PC-3 (cell line): Measurements from ENCODE around the gene DROSHA. TPM values are rescaled to one million over a fixed set of nuclear protein-coding genes. Genes with fewer than 3 reads are reported as not detected.

Source experiments
- ATAC-seq: fragments of 200-7000 bp; cut with Tn5 transposase; 2 replicates; pipeline ENCODE4 v1.9.1; 2020; ENCODE audit warnings: mild to moderate bottlenecking, moderate library complexity
- BruUV-seq: library from RNA; stranded (reverse); fragments of 400-500 nt; replicated peaks from 2 replicates; lab custom pipeline; 2021; lab: Mats Ljungman, UMichigan
- CTCF ChIA-PET: fragments of 300-600 bp; sonication (Branson Sonifier 250); formaldehyde crosslinking; loops from one replicate; lab custom pipeline; 2022; ENCODE audit warnings: antibody characterized with exemption; lab: Charles Lee
- POLR2A ChIA-PET: fragments of 300-600 bp; sonication (Branson Sonifier 250); formaldehyde crosslinking; loops from one replicate; lab custom pipeline; 2022; ENCODE audit warnings: antibody characterized with exemption; ENCODE audit not compliant: unreplicated experiment; lab: Charles Lee
- DNase-seq: peaks from one replicate; pipeline ENCODE4 v3.0.0-alpha.2; 2015
- H2AFZ ChIP-seq: fragments of 300-600 bp; sonication (generic); 2 replicates; pipeline ENCODE4 v1.6.0; 2016; ENCODE audit warnings: antibody characterized with exemption, low read length
- H3F3A ChIP-seq: fragments of 300-600 bp; sonication (generic); one replicate; pipeline ENCODE4 v1.6.0; 2017; ENCODE audit warnings: antibody characterized with exemption, low read length, control low read depth, mild to moderate bottlenecking; ENCODE audit not compliant: unreplicated experiment
- H3K27ac ChIP-seq: fragments of 300-600 bp; sonication (generic); 2 replicates; pipeline ENCODE4 v1.5.1; 2016; ENCODE audit warnings: mild to moderate bottlenecking, low read length
- H3K27me3 ChIP-seq: fragments of 300-600 bp; sonication (generic); 2 replicates; pipeline ENCODE4 v1.6.1; 2016; ENCODE audit warnings: low read length, mixed read lengths
- H3K36me3 ChIP-seq: fragments of 300-600 bp; sonication (generic); 2 replicates; pipeline ENCODE4 v1.6.1; 2016; ENCODE audit warnings: low read depth, mixed run types, low read length, mixed read lengths
- H3K4me1 ChIP-seq: fragments of 300-600 bp; sonication (generic); 2 replicates; pipeline ENCODE4 v1.5.1; 2016; ENCODE audit warnings: low read length; ENCODE audit not compliant: insufficient read depth
- H3K4me2 ChIP-seq: fragments of 300-600 bp; sonication (generic); 2 replicates; pipeline ENCODE4 v1.6.0; 2016; ENCODE audit warnings: low read length
- H3K4me3 ChIP-seq: fragments of 300-600 bp; sonication (generic); 2 replicates; pipeline ENCODE4 v1.5.1; 2016; ENCODE audit warnings: mild to moderate bottlenecking, low read length, mixed read lengths
- H3K79me2 ChIP-seq: fragments of 300-600 bp; sonication (generic); 2 replicates; pipeline ENCODE4 v1.6.1; 2017; ENCODE audit warnings: low read length, mixed read lengths
- H3K9ac ChIP-seq: fragments of 300-600 bp; sonication (generic); 2 replicates; pipeline ENCODE4 v1.6.0; 2016; ENCODE audit warnings: mild to moderate bottlenecking, low read length
- H3K9me2 ChIP-seq: fragments of 300-600 bp; sonication (generic); replicated peaks from 2 replicates; pipeline ENCODE4 v1.6.1; 2016; ENCODE audit warnings: mixed run types, low read length, mixed read lengths
- H3K9me3 ChIP-seq: fragments of 300-600 bp; sonication (generic); 2 replicates; pipeline ENCODE4 v1.6.1; 2016; ENCODE audit warnings: low read length, mixed read lengths
- H4K20me1 ChIP-seq: fragments of 300-600 bp; sonication (generic); 2 replicates; pipeline ENCODE4 v1.6.1; 2016; ENCODE audit warnings: low read length, mixed read lengths
- EZH2 ChIP-seq: fragments of 300-600 bp; sonication (generic); IDR thresholded peaks from one replicate; pipeline ENCODE4 v1.6.1; 2017; ENCODE audit warnings: antibody characterized with exemption, mild to moderate bottlenecking, low read length; ENCODE audit not compliant: unreplicated experiment
- EZH2phosphoT487 ChIP-seq: fragments of 300-600 bp; sonication (generic); IDR thresholded peaks from 2 replicates; pipeline ENCODE4 v1.6.1; 2018; ENCODE audit warnings: mild to moderate bottlenecking, antibody characterized with exemption, low read length, borderline replicate concordance
- intact Hi-C: fragments of 100-400 bp; cut with micrococcal nuclease; formaldehyde crosslinking; loops from 2 replicates; pipeline ENCODE4 v1.9.0; 2023
- total RNA-seq: library from RNA; depleted of rRNA; stranded (reverse); fragments of >200 nt; gene quantifications from 2 replicates; pipeline ENCODE4 v1.2.3, GENCODE V29; 2014
- TF ChIP-seq, protein P1 (sequence below): fragments of 300-600 bp; sonication (generic); conservative IDR thresholded peaks from 2 replicates; pipeline ENCODE4 v1.5.1; 2017; ENCODE audit warnings: antibody characterized with exemption, low read depth, mild to moderate bottlenecking, low read length

Gene DROSHA
- total RNA-seq, 1 experiment from 2014 or later: 60.7 TPM

GRCh38 chr5:31443572-31443971 is 88.3 kb downstream of the DROSHA start:
- Histone ChIP-seq H4K20me1 (no peaks in the 10 kb centered on the region), H2AFZ (no peak overlapping the region), H3K36me3 (peaks cover 26% of the 10 kb centered on the region), H3K4me1 (no peaks in the 10 kb centered on the region), H3K79me2 (0 out of 2 replicates have a peak, but pooled peaks cover 4% of the 10 kb centered on the region), H3K27me3 (no peaks in the 10 kb centered on the region), H3K27ac (no peak overlapping the region), H3K9ac (no peak overlapping the region), H3K9me3 (no peaks in the 10 kb centered on the region), H3K4me2 (no peak overlapping the region), H3F3A (no peaks in the 10 kb centered on the region), H3K9me2 (no peaks in the 10 kb centered on the region), H3K4me3 (no peak overlapping the region)
- ChIA-PET POLR2A (no interaction called here), CTCF (no interaction called here)
- ATAC-seq (no peak), DNase-seq (no peak)
- TF ChIP-seq EZH2phosphoT487: no peak
- TF ChIP-seq, protein P1, sequence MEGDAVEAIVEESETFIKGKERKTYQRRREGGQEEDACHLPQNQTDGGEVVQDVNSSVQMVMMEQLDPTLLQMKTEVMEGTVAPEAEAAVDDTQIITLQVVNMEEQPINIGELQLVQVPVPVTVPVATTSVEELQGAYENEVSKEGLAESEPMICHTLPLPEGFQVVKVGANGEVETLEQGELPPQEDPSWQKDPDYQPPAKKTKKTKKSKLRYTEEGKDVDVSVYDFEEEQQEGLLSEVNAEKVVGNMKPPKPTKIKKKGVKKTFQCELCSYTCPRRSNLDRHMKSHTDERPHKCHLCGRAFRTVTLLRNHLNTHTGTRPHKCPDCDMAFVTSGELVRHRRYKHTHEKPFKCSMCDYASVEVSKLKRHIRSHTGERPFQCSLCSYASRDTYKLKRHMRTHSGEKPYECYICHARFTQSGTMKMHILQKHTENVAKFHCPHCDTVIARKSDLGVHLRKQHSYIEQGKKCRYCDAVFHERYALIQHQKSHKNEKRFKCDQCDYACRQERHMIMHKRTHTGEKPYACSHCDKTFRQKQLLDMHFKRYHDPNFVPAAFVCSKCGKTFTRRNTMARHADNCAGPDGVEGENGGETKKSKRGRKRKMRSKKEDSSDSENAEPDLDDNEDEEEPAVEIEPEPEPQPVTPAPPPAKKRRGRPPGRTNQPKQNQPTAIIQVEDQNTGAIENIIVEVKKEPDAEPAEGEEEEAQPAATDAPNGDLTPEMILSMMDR: no peak
- TF ChIP-seq EZH2: no peak
- no TSS peak for BruUV-seq
- intact Hi-C loops: no loop called here

DNA sequence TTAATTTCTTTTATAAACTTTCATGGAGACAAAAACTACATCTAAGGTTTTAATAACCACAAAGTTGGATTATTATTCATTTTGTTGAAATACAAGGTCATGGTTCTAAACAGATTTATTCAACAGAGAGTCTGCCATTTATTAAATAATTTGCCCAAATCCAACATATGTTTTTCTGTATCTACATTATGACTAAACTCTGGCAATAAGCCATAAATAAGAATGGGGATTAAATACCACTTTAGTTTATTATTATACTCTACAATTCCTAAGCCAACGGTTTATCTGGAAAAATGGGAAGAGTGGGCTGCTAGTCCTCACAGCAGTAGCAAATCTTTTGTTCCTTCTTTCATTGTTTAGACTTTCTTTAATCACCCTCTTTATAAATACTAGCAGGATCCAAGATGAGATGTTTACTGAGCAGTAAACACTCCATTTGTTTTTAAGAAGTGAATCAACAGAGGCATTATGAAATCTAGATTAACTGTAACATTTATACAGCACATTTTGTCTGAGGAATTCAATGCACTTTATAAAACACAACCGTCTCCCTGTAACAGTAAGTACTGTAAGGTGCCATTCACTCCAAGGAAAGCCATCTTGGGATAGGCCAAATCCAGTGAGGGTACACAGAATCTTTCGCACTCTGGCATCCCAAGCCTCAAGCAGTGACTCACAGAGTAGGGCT is 89.7 kb downstream of the DROSHA start:
- BruUV-seq: no TSS peak
- Histone ChIP-seq H3K9ac (no peak overlapping the region), H3K4me2 (no peak overlapping the region), H4K20me1 (no peaks in the 10 kb centered on the region), H3K4me1 (no peaks in the 10 kb centered on the region), H3K27me3 (no peaks in the 10 kb centered on the region), H3F3A (no peaks in the 10 kb centered on the region), H3K9me3 (no peaks in the 10 kb centered on the region), H3K27ac (no peak overlapping the region), H3K36me3 (peaks cover 17% of the 10 kb centered on the region; the same call in 1 of the 2 replicates), H3K4me3 (no peak overlapping the region), H3K9me2 (no peaks in the 10 kb centered on the region), H3K79me2 (0 out of 2 replicates have a peak, but pooled peaks cover 4% of the 10 kb centered on the region), H2AFZ (no peak overlapping the region)
- no peak for TF ChIP-seq EZH2phosphoT487
- TF ChIP-seq, protein P1: no peak
- TF ChIP-seq EZH2: no peak
- ATAC-seq (no peak), DNase-seq (no peak)
- intact Hi-C loops: no loop called here
- ChIA-PET CTCF (no interaction called here), POLR2A (no interaction called here)

DNA sequence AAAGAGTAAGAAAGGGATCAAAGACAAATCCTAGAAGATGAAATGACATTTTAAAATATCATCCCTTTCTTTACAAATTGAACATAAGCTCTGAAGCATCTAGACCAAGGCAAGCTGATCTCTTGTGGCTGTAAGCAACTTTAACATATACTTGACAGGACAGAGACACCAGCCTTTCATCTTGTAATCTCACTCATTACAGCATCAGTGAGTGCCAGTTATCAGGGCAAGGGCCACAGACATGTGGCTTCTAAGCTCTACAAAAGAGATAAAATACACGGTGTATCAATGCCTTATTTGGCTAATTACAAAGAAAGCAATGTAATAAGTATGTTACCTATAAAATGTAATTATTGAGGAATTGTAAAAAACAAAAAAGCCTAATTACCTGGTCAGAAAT is 95.0 kb downstream of the DROSHA start:
- Histone ChIP-seq H3K27me3 (no peaks in the 10 kb centered on the region), H3K36me3 (peaks cover 30% of the 10 kb centered on the region), H3K9me3 (no peaks in the 10 kb centered on the region), H2AFZ (no peak overlapping the region), H3K4me2 (no peak overlapping the region), H3K9me2 (no peaks in the 10 kb centered on the region), H3K9ac (no peak overlapping the region), H3K79me2 (no peaks in the 10 kb centered on the region), H3F3A (no peaks in the 10 kb centered on the region), H3K4me3 (no peak overlapping the region), H4K20me1 (no peaks in the 10 kb centered on the region), H3K27ac (no peak overlapping the region), H3K4me1 (no peaks in the 10 kb centered on the region)
- POLR2A ChIA-PET: no interaction called here
- BruUV-seq: no TSS peak
- CTCF ChIA-PET: no interaction called here
- no peak for TF ChIP-seq EZH2
- TF ChIP-seq, protein P1: no peak
- no peak for TF ChIP-seq EZH2phosphoT487
- ATAC-seq (no peak), DNase-seq (no peak)
- intact Hi-C loops: no loop called here
